HepG2 (cell line): ENCODE results near the gene MXD1.

Experiments
- GABPB1 ChIP-seq: IDR thresholded peaks from 2 replicates; pipeline ENCODE4 v1.6.1; 2016; ENCODE audit warnings: mild to moderate bottlenecking, missing genetic modification reagents, moderate library complexity, missing compliant biosample characterization
- TAF1 ChIP-seq: sonication (generic); formaldehyde crosslinking; IDR thresholded peaks from 2 replicates; pipeline ENCODE4 v1.4.0; 2020; ENCODE audit warnings: missing genetic modification reagents

DNA sequence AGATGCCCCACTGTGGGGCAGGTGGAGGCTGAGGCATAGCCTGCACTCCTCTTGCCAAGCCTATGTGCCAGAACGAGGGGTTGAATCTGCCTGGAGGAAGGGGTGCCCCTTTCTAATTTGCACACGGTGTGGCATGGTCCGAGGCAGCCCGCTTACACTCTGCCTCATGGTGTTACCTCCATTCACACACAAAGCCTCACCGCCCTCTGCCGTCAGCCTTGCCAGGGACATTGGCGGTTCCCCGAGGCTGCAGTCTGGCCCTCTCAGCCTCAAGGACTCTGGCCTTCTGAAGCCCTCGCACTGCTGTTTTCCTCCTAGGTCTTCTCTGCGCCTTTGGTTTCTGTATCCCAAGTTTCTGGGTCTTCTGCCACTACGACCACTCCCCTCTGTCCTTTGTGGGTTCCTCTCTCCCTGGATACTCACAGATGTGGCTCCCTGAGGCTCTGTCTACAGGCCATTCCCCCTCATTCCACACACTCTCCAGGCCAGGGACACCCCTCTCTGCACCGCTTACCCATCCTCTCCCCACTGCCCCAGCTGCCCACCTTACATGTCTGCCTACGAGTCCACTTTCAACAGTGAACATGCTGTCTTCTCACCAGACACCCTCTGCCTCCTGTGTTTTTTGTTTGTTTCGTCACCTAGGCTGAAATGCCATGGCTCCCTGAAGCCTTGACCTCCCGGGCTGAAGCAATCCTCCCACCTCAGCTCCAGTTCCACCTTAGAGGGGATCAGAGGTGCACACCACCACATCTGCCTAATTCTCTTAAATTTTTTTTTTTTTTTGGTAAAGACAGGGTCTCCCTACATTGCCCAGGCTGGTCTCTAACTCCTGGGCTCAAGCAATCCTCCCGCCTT is 54.4 kb downstream of the MXD1 start:
- no peak for TF ChIP-seq TAF1 (CRISPR knock-in tag)
- no peak for TF ChIP-seq GABPB1
